Measurements from ENCODE around the gene DOCK2.

DOCK2 gene

DNA sequence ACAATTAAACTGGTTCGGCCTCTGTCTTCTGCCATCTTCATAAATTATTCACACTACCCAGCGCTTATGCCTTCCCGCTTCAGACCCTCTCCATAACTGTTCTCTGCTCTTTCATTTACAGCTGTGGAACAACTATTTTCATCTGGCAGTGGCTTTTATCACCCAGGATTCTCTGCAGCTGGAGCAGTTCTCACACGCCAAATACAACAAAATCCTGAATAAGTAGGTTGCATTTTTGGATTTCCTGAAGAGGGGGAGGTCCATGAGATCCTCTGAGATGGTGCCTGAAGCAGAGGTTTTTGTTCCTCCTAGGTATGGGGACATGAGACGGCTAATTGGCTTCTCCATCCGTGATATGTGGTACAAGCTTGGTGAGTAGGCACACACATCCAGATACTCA, 371.3 kb downstream of the DOCK2 start:
- DNase-seq: no peak

DNA sequence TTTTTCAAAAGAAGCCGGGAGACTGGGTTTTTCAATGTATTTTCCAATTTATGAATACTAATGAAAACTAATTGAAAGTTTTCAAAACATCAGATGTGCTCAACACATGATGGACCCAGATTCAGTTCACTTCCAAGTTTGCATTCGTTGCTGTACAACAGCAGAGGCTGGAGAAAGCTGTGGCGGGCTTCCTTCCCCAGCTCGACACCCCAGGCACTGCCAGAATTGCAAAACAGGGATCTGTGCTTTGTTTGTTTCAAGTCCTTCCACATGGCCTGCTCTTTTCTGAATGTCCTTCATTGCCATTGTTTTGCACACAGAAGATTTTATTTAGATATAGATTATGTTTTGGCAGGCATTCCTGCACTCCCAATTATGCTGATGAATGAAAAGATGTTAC, 373.5 kb downstream of the DOCK2 start:
- no peak for DNase-seq

- no peak for DNase-seq
Measured at GRCh38 chr5:170011751-170012150, 374.7 kb downstream of the DOCK2 start.

- no peak for DNase-seq
Measured at GRCh38 chr5:170012622-170013021, 375.5 kb downstream of the DOCK2 start.

- DNase-seq: no peak
Measured at GRCh38 chr5:170020423-170020822, 383.3 kb downstream of the DOCK2 start.

GRCh38 chr5:170021506-170021905, 384.4 kb downstream of the DOCK2 start:
- no peak for DNase-seq

DNA sequence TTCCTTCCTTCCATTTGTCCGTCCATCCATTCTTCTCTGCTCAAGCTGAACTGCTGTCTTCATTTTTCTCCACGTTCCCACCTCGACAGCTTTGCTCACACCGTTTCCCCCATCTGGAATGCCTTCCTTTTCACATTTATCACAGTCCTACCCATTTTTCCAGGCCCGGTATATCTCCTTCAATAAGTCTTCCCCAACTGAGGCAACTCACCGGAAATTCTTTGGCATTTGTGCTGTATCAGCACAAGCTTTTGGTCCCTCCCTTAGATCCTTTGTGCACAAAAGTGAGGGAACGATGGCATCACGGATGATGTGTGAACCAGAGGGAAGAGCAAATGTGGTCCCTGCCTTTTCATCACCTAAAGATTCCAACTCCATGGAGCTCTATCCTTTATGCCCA, 388.8 kb downstream of the DOCK2 start:
- DNase-seq: no peak

GRCh38 chr5:170028124-170028523, 391.0 kb downstream of the DOCK2 start:
- DNase-seq: no peak

GRCh38 chr5:170034231-170034630, 397.2 kb downstream of the DOCK2 start:
- no peak for DNase-seq

DNA sequence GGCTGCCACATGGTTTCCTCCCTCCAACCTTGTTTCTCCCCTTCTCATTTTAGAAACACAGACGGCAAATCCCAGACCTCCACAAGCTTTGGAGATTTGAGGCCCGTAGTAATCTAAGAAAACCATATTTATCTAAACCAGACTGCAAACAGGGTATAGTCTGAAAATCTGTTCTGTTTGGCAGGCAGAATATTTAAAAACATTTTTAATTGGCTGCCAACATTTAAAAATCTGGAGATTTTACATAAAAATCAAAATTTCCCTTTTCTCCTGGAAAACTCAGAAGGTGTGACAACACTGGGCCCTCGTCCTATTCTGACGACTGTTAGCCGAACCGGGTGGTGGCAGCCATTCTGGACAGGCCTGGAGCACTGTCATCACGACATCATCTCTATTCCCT, 401.2 kb downstream of the DOCK2 start:
- DNase-seq: no peak

DNA sequence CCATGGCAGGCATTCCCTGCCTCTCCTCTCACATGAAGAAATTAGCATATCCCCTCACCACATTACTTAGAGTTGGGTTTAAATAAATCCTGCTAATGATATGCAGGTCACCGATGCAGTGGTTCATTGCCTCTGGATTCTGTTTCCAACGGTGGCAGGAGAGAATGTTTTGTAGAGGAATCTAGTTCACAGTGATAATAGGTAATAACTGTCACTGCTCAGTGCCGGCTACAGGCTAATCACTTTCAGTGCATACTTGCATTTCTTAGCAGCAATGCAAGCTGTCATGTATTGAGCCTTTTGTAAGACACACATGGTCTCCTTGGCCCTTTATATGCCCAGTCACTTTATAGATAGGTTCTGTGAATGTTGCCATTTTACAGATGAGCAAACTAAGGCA, 402.8 kb downstream of the DOCK2 start:
- no peak for DNase-seq

DNA sequence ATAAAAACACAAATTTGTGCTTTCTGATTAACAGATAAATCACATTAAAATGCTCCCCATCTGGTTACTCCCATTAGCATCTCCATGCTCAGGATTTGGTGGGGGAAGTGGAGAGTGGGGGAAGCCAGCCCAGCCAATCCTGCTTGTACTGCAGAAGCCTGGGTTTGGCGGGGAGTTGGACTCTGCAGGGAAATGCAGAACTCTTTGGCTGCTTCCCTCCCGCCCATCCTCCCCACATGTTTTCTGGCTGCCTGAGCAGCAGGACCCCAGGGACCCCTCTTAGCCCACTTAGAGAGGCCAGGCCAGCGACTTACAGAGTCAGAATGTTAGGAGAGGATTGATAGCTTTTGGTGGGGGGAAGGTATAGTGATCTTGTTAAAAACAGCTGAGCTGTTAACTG, 409.2 kb downstream of the DOCK2 start:
- DNase-seq: no peak

DNA sequence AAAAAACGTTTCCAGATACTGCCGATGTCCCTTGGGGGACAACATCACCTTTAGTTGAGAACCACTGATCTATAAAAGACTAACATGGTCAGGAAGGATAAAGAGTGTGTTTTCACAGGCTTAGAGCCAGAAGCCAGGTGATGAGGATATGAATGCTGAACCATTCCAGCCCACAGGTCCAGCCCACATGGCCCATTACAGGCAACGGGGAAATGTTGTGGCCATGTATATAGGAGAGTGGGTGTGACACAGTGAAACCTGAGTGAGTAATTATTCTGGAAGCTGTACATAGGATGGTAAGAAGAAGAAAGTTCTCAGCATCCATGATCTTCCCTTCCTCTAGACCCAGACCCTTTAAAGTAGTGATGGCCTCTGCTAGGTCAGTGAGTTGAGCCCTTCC, 412.6 kb downstream of the DOCK2 start:
- DNase-seq: no peak

GRCh38 chr5:170053896-170054295, 416.8 kb downstream of the DOCK2 start:
- no peak for DNase-seq

GRCh38 chr5:170055606-170056005, 418.5 kb downstream of the DOCK2 start:
- DNase-seq: no peak

GRCh38 chr5:170056561-170057267, 419.6 kb downstream of the DOCK2 start:
- DNase-seq: no peak

DNA sequence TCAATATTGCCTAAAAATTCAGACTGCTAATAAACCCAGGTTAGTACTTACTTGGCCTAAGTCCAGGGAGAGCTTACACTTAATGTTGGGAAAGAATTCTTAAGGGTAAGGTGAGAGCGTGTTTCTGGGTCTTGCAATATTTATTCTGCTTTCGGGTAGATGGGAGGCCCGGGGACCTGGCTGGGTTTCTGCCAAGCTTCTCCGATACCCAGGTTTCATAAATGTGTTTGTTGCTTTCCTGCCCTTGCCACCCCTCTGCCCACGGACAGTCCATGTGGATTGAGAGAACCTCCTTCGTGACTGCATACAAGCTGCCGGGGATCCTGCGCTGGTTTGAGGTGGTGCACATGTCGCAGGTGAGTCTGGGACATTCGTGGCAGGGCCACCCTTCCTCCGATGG, 420.2 kb downstream of the DOCK2 start:
- no peak for DNase-seq

DNA sequence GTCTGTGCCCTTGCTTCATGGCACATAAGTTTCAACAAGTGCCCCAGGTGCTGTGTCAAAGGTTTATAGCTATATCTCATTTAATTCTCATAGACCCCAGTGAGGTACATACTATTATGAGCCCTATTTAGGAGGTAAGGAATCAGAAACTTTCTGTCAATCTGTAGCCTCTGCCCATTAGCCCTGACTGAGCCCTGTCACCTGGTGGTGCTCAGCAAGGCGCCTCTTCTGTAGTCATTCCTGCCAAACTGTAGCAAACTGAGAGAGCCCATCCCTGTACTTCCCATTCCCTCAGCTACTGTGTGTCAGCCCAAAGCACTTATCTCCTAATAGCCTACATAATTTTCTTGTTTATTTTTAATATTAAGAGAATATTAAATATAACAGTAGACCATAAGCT, 422.1 kb downstream of the DOCK2 start:
- DNase-seq: no peak

DNA sequence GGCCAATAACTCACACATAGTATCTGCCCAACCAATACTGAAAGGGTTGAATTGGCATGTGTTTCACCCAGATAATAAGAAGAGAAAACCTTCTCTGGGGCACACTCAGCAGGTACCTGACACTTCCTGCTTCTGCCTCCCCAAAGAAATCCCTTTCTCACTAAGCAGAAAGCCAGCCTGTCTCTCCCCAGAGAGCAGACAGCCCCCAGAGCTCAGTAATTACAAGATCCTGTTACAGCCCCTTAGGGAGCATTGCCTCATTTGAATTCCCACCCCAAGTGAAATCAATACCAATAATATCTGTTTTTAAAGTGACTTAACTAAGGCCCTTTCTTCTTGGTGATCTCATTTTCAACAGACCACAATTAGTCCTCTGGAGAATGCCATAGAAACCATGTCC, 430.1 kb downstream of the DOCK2 start:
- no peak for DNase-seq

DNA sequence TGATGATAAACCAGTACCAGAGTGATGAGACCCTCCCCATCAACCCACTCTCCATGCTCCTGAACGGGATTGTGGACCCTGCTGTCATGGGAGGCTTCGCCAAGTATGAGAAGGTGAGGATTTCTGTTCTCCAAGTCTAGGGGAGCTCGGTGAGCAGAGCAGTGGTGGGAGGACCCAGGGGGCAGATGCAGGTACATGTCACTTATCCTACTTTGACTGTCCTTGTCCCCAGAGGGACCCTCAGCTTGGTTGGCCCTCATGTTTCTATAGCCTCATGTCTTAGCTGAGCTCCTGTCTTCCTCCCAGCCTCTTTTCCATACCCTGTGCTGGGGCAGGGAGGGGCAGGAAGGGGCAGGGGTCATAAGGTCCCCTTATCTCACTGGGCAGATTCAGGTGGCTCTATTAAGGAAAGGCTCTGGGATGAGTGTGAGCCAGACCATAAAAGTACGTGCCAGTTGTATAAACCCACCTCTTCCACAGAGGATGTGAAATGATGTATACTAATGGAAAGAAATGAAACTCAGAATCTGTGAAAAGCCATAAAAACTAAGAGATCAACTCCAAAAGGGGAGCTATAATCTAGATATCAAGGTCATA, 430.6 kb downstream of the DOCK2 start:
- DNase-seq: no peak

GRCh38 chr5:170069512-170069911, 432.4 kb downstream of the DOCK2 start:
- no peak for DNase-seq

DNA sequence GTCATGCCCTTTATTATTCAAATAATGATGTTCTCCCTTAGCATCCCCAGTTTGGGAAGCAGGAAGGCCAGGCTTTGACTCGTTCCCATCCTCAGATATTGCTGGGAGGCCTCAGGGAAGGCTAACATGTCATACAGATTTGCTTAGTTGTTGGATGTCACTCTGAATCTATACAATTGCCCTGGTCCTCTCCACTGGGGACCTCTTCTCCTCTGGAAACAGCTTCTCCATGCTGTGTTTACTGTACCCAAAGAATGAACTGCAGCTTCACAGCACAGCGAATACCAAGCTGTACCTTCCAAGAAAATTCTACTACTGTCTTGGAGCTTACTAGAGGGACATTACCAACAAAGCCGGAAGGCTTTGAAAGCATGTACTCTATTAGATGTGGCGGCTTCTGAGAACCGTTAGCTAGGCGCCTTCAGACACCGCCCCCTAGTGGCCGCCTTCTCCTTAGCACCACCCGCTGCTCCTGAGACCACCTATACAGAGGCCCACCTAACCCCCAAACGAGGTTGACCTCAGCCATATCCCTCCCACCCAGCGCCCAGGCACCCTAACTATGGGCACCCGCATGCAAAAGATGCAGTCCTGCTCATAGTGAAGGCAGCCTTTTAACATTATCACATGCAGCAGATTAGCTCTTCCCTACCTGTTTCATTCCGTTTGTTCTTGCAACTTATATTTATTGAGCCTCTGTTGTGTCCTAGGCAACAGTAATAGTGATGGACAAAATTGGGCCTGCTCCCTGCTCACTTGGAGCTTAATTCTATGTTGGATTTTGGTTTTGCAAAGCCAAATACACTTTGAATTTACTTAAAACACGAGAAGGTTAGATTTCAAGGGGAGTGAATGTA, 433.7 kb downstream of the DOCK2 start:
- DNase-seq: no peak

- DNase-seq: no peak
Measured at GRCh38 chr5:170071748-170072147, 434.7 kb downstream of the DOCK2 start.

- DNase-seq: no peak
Measured at GRCh38 chr5:170075696-170076095, 438.6 kb downstream of the DOCK2 start.
